Central memory CD8-positive, alpha-beta T cell (primary cell): ENCODE results near the gene ARMH2.
"Not testable (repeated sequence)": the region's sequence is repeated elsewhere in the genome, so short reads cannot be mapped to it uniquely, and the experiment has no call there.

Experiments used
- ATAC-seq: fragments of 150-1000 bp; cut with Tn5 transposase; replicated peaks from 2 replicates; pipeline ENCODE4 v1.10.0; 2022; ENCODE audit warnings: mild to moderate bottlenecking, moderate FRiP score, moderate number of reproducible peaks; ENCODE audit not compliant: poor library complexity, severe bottlenecking; ENCODE audit errors: extremely low read depth
- DNase-seq, 2 donors: peaks; one replicate each; pipeline ENCODE4 v3.0.0; 2021; ENCODE audit warnings: low spot score in 2 of 2
- H3K27ac Mint-ChIP-seq: one replicate; pipeline ENCODE4 v1.8.0; 2022; ENCODE audit warnings: low read depth, mild to moderate bottlenecking, moderate library complexity, mixed read lengths
- H3K27me3 Mint-ChIP-seq: one replicate; pipeline ENCODE4 v1.8.0; 2022; ENCODE audit warnings: mixed read lengths
- H3K36me3 Mint-ChIP-seq: one replicate; pipeline ENCODE4 v1.8.0; 2022; ENCODE audit warnings: mild to moderate bottlenecking, moderate library complexity, mixed read lengths; ENCODE audit not compliant: insufficient read depth
- H3K4me1 Mint-ChIP-seq: one replicate; pipeline ENCODE4 v1.8.0; 2022; ENCODE audit warnings: mixed read lengths
- H3K4me3 Mint-ChIP-seq: one replicate; pipeline ENCODE4 v1.8.0; 2022; ENCODE audit warnings: mild to moderate bottlenecking, moderate library complexity, mixed read lengths
- H3K9me3 Mint-ChIP-seq: one replicate; pipeline ENCODE4 v1.8.0; 2022; ENCODE audit warnings: mixed read lengths

Gene ARMH2

DNA sequence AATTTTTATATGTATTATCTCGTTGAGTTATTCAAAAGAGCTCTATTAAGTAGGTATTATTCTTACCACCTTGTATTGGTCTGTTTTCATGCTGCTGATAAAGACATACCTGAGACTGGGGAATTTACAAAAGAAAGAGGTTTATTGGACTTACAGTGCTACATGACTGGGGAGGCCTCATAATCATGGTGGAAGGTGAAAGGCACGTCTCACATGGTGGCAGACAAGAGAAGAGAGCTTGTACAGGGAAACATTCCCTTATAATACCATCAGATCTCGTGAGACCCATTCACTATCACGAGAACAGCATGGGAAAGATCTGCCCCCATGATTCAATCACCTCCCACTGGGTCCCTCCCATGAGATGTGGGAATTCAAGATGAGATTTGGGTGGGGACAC is 44.3 kb downstream of the ARMH2 start:
- H3K4me3 Mint-ChIP-seq, H3K9me3 Mint-ChIP-seq, H3K36me3 Mint-ChIP-seq, ATAC-seq, H3K4me1 Mint-ChIP-seq, DNase-seq, H3K27ac Mint-ChIP-seq: not testable (repeated sequence)
- H3K27me3 Mint-ChIP-seq, result peaks cover 13% of the 10 kb centered on the region

GRCh38 chr6:24753545-24753944 is 45.2 kb downstream of the ARMH2 start:
- Mint-ChIP-seq H3K9me3 (no peaks in the 10 kb centered on the region), H3K27ac (no peak overlapping the region), H3K4me3 (no peak overlapping the region), H3K4me1 (no peaks in the 10 kb centered on the region), H3K36me3 (no peaks in the 10 kb centered on the region), H3K27me3 (peaks cover 13% of the 10 kb centered on the region)
- ATAC-seq (no peak), DNase-seq (no peak)

DNA sequence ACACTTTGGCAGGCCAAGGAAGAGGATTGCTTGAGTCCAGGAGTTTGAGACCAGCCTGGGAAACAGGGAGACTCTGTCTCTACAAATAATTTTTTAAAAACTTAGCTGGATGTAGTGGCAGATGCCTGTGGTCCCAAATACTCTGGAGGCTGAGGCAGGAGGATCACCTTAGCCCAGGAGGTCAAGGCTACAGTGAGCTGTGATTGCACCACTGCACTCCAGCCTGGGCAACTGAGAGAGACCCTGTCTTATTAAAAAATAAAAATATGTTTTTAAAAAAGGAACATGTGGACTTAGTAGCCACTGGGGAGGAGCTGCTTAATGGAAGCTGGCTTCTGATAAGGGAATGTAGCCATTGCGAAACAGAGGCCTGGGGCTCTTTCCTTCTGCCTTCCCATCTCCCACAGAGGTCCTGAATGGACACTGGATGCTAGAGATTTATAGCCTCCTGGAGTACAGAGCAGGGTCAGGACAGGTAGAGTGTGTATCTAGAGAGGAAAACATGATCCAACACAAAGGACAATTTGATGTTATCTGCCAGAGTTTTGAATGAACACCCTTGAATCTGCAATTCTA is 45.7 kb downstream of the ARMH2 start:
- Mint-ChIP-seq H3K9me3 (no peaks in the 10 kb centered on the region), H3K27me3 (peaks cover 13% of the 10 kb centered on the region), H3K27ac (no peak overlapping the region), H3K4me1 (no peaks in the 10 kb centered on the region), H3K4me3 (no peak overlapping the region), H3K36me3 (no peaks in the 10 kb centered on the region)
- ATAC-seq (no peak), DNase-seq (no peak)

- no peaks in the 10 kb centered on the region for H3K9me3 Mint-ChIP-seq
- no peaks in the 10 kb centered on the region for H3K4me1 Mint-ChIP-seq
- no peaks in the 10 kb centered on the region for H3K36me3 Mint-ChIP-seq
- H3K27ac Mint-ChIP-seq, result no peak overlapping the region
- DNase-seq (no peak), ATAC-seq (no peak)
- no peak overlapping the region for H3K4me3 Mint-ChIP-seq
- H3K27me3 Mint-ChIP-seq, result peaks cover 13% of the 10 kb centered on the region
Observed at GRCh38 chr6:24752503-24752902, 46.2 kb downstream of the ARMH2 start.

- not testable (repeated sequence) for DNase-seq, H3K36me3 Mint-ChIP-seq, H3K4me1 Mint-ChIP-seq, H3K4me3 Mint-ChIP-seq, H3K9me3 Mint-ChIP-seq, H3K27ac Mint-ChIP-seq, ATAC-seq
- H3K27me3 Mint-ChIP-seq, result peaks cover 13% of the 10 kb centered on the region
Observed at GRCh38 chr6:24750878-24751277, 47.8 kb downstream of the ARMH2 start.

DNA sequence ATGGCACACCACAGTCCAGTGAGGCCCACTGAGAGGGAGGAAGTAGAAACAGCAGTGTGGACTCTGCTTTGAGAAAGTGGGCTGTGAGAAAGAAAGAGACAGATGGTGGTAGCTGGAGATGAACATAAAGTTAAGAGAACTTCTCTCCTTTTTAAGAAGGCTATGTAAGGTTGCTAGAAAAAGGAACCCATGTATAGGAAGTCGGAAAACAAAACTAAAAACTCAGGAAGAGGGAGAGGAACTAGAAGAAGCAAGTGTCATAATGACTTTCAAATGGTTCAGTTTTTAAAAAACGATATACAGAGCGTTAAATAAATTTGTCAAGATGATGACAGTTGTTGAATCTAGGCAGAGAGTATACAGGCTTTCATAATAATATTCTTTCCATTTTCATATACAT is 49.4 kb downstream of the ARMH2 start:
- H3K4me1 Mint-ChIP-seq, result no peaks in the 10 kb centered on the region
- peaks cover 13% of the 10 kb centered on the region for H3K27me3 Mint-ChIP-seq
- DNase-seq (no peak), ATAC-seq (no peak)
- no peaks in the 10 kb centered on the region for H3K9me3 Mint-ChIP-seq
- H3K27ac Mint-ChIP-seq, result no peak overlapping the region
- H3K36me3 Mint-ChIP-seq, result no peaks in the 10 kb centered on the region
- no peak overlapping the region for H3K4me3 Mint-ChIP-seq
